ENCODE measurements around the gene MAPK11.

DNA sequence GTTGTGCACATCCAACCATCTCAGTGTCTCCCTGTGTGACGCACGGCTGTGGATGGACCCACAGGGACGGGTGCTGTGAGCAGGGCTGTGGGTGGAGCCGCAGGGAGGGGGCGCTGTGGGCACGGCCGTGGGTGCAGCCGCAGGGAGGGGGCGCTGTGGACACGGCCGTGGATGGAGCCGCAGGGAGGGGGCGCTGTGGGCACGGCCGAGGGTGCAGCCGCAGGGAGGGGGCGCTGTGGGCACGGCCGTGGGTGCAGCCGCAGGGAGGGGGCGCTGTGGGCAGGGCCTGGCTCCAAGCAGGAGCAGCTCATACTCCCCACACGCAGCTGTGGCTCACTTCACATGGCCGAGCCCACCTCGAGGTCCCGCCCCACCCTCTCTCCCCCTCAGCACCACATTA lies 6.0 kb upstream of the MAPK11 start:
- TF ChIP-seq, protein P1, sequence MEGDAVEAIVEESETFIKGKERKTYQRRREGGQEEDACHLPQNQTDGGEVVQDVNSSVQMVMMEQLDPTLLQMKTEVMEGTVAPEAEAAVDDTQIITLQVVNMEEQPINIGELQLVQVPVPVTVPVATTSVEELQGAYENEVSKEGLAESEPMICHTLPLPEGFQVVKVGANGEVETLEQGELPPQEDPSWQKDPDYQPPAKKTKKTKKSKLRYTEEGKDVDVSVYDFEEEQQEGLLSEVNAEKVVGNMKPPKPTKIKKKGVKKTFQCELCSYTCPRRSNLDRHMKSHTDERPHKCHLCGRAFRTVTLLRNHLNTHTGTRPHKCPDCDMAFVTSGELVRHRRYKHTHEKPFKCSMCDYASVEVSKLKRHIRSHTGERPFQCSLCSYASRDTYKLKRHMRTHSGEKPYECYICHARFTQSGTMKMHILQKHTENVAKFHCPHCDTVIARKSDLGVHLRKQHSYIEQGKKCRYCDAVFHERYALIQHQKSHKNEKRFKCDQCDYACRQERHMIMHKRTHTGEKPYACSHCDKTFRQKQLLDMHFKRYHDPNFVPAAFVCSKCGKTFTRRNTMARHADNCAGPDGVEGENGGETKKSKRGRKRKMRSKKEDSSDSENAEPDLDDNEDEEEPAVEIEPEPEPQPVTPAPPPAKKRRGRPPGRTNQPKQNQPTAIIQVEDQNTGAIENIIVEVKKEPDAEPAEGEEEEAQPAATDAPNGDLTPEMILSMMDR (conservative IDR thresholded peaks at IDR 0.05 in 1 of 2, IDR thresholded peaks at IDR 0.05 in 1 of 2; ENCODE audit: low read depth in 1 of 2, low read length in 2 of 2), result peak; percentile 19 to 22
- TF ChIP-seq EZH2 (IDR thresholded peaks at IDR 0.05; ENCODE audit: low read length, missing control alignments), result no peak

All from fibroblast of lung (primary cell).